ENCODE results near the gene MBD4.

DNA sequence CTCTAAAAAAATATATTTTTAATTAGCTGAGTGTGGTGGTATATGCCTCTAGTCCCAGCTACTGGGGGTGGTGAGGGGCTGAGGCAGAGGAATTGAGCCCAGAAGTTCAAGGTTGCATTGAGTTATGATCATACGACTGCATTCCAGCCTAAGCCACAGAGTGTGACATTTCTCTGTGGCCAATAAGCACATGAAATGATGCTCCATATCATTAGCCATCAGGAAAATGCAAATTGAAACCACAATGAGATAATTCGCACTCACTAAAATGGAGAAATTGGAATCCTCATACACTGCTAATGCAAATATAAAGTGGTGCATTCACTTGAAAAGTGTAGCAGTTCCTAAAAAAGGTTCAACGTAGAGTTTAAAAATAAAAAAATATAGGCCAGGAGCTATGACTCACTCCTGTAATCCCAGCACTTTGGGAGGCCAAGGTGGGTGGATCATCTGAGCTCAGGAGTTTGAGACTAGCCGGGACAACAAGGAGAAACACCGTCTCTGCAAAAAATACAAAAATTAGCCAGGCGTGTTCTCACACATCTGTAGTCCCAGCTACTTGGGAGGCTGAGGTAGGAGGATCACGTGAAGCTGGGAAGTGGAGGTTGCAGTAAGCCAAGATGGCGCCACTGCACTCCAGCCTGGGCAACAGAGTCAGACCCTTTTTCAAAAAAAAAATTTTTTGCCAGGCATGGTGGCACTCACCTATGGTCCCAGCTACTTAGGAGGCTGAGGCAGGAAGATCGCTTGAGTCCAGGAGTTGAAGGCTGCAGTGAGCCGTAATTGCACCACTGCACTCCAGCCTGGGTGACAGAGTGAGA, 35.4 kb upstream of the MBD4 start:
- TF ChIP-seq, protein P1, sequence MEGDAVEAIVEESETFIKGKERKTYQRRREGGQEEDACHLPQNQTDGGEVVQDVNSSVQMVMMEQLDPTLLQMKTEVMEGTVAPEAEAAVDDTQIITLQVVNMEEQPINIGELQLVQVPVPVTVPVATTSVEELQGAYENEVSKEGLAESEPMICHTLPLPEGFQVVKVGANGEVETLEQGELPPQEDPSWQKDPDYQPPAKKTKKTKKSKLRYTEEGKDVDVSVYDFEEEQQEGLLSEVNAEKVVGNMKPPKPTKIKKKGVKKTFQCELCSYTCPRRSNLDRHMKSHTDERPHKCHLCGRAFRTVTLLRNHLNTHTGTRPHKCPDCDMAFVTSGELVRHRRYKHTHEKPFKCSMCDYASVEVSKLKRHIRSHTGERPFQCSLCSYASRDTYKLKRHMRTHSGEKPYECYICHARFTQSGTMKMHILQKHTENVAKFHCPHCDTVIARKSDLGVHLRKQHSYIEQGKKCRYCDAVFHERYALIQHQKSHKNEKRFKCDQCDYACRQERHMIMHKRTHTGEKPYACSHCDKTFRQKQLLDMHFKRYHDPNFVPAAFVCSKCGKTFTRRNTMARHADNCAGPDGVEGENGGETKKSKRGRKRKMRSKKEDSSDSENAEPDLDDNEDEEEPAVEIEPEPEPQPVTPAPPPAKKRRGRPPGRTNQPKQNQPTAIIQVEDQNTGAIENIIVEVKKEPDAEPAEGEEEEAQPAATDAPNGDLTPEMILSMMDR (IDR thresholded peaks at IDR 0.05 in 8 of 11, conservative IDR thresholded peaks at IDR 0.05 in 3 of 11), result no peak
- no peak for TF ChIP-seq POLR2A (IDR thresholded peaks at IDR 0.05)
